ENCODE data around the gene ZG16. TPM values are rescaled to one million over a fixed set of nuclear protein-coding genes. Genes with fewer than 3 reads are reported as not detected.
A peak's percentile ranks its signal among the peaks of the same experiment; 100 is the strongest.

ZG16 gene
- polyA plus RNA-seq, 1 donor (not counting 4 experiments of a cell fraction or from before 2014, with no cell fraction given), result not detected

GRCh38 chr16:29789775-29790182, 11.7 kb downstream of the ZG16 start:
- TF ChIP-seq, protein P1, sequence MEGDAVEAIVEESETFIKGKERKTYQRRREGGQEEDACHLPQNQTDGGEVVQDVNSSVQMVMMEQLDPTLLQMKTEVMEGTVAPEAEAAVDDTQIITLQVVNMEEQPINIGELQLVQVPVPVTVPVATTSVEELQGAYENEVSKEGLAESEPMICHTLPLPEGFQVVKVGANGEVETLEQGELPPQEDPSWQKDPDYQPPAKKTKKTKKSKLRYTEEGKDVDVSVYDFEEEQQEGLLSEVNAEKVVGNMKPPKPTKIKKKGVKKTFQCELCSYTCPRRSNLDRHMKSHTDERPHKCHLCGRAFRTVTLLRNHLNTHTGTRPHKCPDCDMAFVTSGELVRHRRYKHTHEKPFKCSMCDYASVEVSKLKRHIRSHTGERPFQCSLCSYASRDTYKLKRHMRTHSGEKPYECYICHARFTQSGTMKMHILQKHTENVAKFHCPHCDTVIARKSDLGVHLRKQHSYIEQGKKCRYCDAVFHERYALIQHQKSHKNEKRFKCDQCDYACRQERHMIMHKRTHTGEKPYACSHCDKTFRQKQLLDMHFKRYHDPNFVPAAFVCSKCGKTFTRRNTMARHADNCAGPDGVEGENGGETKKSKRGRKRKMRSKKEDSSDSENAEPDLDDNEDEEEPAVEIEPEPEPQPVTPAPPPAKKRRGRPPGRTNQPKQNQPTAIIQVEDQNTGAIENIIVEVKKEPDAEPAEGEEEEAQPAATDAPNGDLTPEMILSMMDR (optimal IDR thresholded peaks at IDR 0.05 in 1 of 3, IDR thresholded peaks at IDR 0.05 in 1 of 3, conservative IDR thresholded peaks at IDR 0.05 in 1 of 3; ENCODE audit: extremely low read depth in 1 of 3, insufficient read depth in 2 of 3, low read length in 3 of 3), result no peak
- TF ChIP-seq EZH2 (IDR thresholded peaks at IDR 0.05; ENCODE audit: low read length), result no peak
- Histone ChIP-seq H3K36me3 (ENCODE audit: control insufficient read depth in 2 of 2, extremely low read depth in 1 of 2, insufficient read depth in 2 of 2, low read length in 2 of 2) (no peaks in the 10 kb centered on the region), H3K9me1 (ENCODE audit: control insufficient read depth, extremely low read depth, insufficient read depth, low read length) (no peaks in the 10 kb centered on the region), H4K20me1 (ENCODE audit: control insufficient read depth, extremely low read depth, insufficient read depth, low read length) (no peaks in the 10 kb centered on the region), H2AFZ (ENCODE audit: control insufficient read depth, low read length) (peak overlapping the region; percentile 98), H3K27ac (ENCODE audit: control insufficient read depth, insufficient read depth, low read length) (peak overlapping the region; percentile 77), H3K79me2 (ENCODE audit: control insufficient read depth, insufficient read depth, low read length) (peaks cover 41% of the 10 kb centered on the region), H3K4me1 (ENCODE audit: control insufficient read depth, extremely low read depth, insufficient read depth, low read length) (peaks cover 21% of the 10 kb centered on the region), H3K4me2 (ENCODE audit: control insufficient read depth, extremely low read depth, insufficient read depth, low read depth, low read length) (peak overlapping the region; percentile 89), H3K4me3 (ENCODE audit: control insufficient read depth in 2 of 3, extremely low read depth in 1 of 3, insufficient read depth in 2 of 3, low read depth in 1 of 3, low read length in 3 of 3) (peak overlapping the region; percentile 78 to 89 (median 88)), H3K9ac (ENCODE audit: control insufficient read depth, extremely low read depth, insufficient read depth, low read length) (peak overlapping the region; percentile 91), H3K9me3 (ENCODE audit: control insufficient read depth, low read depth, low read length) (no peaks in the 10 kb centered on the region), H3K27me3 (ENCODE audit: control insufficient read depth, extremely low read depth, insufficient read depth, low read length) (no peaks in the 10 kb centered on the region)
- dilution Hi-C loops (cut with MboI; ENCODE audit: extremely low pct_ligation_motif_present, low sequenced_read_pairs), result no loop called here
- no peak for DNase-seq (ENCODE audit: low read depth, low spot score)
- FAIRE-seq, result no peak

- Histone ChIP-seq H3K9me3 (ENCODE audit: control insufficient read depth, low read depth, low read length) (no peaks in the 10 kb centered on the region), H3K27ac (ENCODE audit: control insufficient read depth, insufficient read depth, low read length) (peak within 1 kb of the TSS; percentile 79), H3K9ac (ENCODE audit: control insufficient read depth, extremely low read depth, insufficient read depth, low read length) (peak within 1 kb of the TSS; percentile 91), H3K4me1 (ENCODE audit: control insufficient read depth, extremely low read depth, insufficient read depth, low read length) (peaks cover 21% of the 10 kb centered on the region), H2AFZ (ENCODE audit: control insufficient read depth, low read length) (peak within 1 kb of the TSS; percentile 98), H3K9me1 (ENCODE audit: control insufficient read depth, extremely low read depth, insufficient read depth, low read length) (no peaks in the 10 kb centered on the region), H3K27me3 (ENCODE audit: control insufficient read depth, extremely low read depth, insufficient read depth, low read length) (no peaks in the 10 kb centered on the region), H3K36me3 (ENCODE audit: control insufficient read depth in 2 of 2, extremely low read depth in 1 of 2, insufficient read depth in 2 of 2, low read length in 2 of 2) (no peaks in the 10 kb centered on the region), H3K4me3 (ENCODE audit: control insufficient read depth in 2 of 3, extremely low read depth in 1 of 3, insufficient read depth in 2 of 3, low read depth in 1 of 3, low read length in 3 of 3) (peak within 1 kb of the TSS; percentile 78 to 91 (median 89)), H3K4me2 (ENCODE audit: control insufficient read depth, extremely low read depth, insufficient read depth, low read depth, low read length) (peak within 1 kb of the TSS; percentile 90), H3K79me2 (ENCODE audit: control insufficient read depth, insufficient read depth, low read length) (peaks cover 47% of the 10 kb centered on the region), H4K20me1 (ENCODE audit: control insufficient read depth, extremely low read depth, insufficient read depth, low read length) (no peaks in the 10 kb centered on the region)
- dilution Hi-C loops (cut with MboI; ENCODE audit: extremely low pct_ligation_motif_present, low sequenced_read_pairs), result no loop called here
- TF ChIP-seq, protein P1 (optimal IDR thresholded peaks at IDR 0.05 in 1 of 3, IDR thresholded peaks at IDR 0.05 in 1 of 3, conservative IDR thresholded peaks at IDR 0.05 in 1 of 3; ENCODE audit: extremely low read depth in 1 of 3, insufficient read depth in 2 of 3, low read length in 3 of 3), result peak; percentile 73 to 89 (median 74)
- TF ChIP-seq EZH2 (IDR thresholded peaks at IDR 0.05; ENCODE audit: low read length), result no peak
- peak; percentile 88 for DNase-seq (ENCODE audit: low read depth, low spot score)
- no peak for FAIRE-seq
Observed at GRCh38 chr16:29790183-29790948, 12.3 kb downstream of the ZG16 start, which contains the start of gene KIF22. KIF22 (plus strand) TSS chr16:29790751; CDS start chr16:29790760, 9 bp downstream.
